ENCODE data around the gene TMEM191C.
A peak's percentile ranks its signal among the peaks of the same experiment; 100 is the strongest.
"Not testable (repeated sequence)": the region's sequence is repeated elsewhere in the genome, so short reads cannot be mapped to it uniquely, and the experiment has no call there.

The TMEM191C gene

DNA sequence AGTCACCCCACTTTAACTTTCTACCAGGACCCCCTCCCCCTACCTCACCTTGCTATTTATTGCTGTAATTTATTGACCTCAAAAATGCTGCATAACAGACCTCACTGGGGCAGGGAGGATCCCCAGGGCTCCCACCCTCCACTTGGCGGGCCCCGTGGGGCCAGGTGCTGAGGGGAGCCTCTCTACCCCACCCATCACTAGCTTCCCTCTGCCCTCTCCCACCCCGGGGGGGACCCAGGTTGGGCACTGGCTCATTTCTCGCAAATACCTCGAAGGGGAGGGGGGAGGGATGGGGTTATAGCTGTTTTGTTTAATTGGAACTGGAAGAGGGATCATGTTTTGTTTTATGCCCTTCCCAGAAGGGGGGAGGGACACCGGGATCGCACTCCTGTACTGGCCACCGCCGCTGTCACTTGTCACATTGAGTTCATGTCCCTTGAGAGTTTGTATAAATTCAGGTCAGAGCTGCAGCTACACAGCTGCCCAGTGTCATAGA, 16.3 kb upstream of the TMEM191C start:
- H3K27me3 Mint-ChIP-seq (ENCODE audit: low read depth, poor library complexity) = no peaks in the 10 kb centered on the region
- no peak for TF ChIP-seq CTCF (IDR thresholded peaks at IDR 0.05)
- peak overlapping the region; percentile 36 for H3K4me3 Mint-ChIP-seq
- H3K27ac Mint-ChIP-seq = no peak overlapping the region
- no peak for DNase-seq
- no peaks in the 10 kb centered on the region for H3K9me3 Mint-ChIP-seq
- H3K4me1 Mint-ChIP-seq = peaks cover 46% of the 10 kb centered on the region
- peaks cover 10% of the 10 kb centered on the region for H3K36me3 Mint-ChIP-seq (ENCODE audit: low read depth)

GRCh38 chr22:21451545-21452520, 15.4 kb upstream of the TMEM191C start:
- no peak for TF ChIP-seq CTCF (IDR thresholded peaks at IDR 0.05)
- Mint-ChIP-seq H3K4me3 (no peak overlapping the region), H3K27ac (peak overlapping the region; percentile 36), H3K36me3 (ENCODE audit: low read depth) (peaks cover 10% of the 10 kb centered on the region), H3K9me3 (no peaks in the 10 kb centered on the region), H3K27me3 (ENCODE audit: low read depth, poor library complexity) (no peaks in the 10 kb centered on the region), H3K4me1 (peaks cover 51% of the 10 kb centered on the region)
- no peak for DNase-seq

DNA sequence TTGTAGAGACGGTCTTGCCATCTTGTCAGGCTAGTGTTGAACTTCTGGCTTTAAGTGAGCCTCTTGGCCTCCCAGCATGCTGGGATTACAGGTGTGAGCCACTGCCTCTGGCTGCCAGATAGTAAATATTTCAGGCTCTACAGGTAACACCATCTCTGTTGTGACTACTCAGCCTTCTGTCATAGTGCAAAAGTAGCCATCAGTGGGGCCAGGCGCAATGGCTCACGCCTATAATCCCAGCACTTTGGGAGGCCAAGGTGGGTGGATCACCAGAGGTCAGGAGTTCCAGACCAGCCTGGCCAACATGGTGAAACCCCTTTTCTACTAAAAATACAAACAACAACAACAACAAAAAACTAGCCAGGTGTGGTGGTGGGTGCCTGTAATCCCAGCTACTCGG, 14.5 kb upstream of the TMEM191C start:
- not testable (repeated sequence) for H3K36me3 Mint-ChIP-seq (ENCODE audit: low read depth); H3K27me3 Mint-ChIP-seq (ENCODE audit: low read depth, poor library complexity); H3K27ac Mint-ChIP-seq; DNase-seq; H3K9me3 Mint-ChIP-seq; H3K4me3 Mint-ChIP-seq
- peaks cover 54% of the 10 kb centered on the region for H3K4me1 Mint-ChIP-seq

GRCh38 chr22:21454998-21455333, 12.2 kb upstream of the TMEM191C start:
- peak overlapping the region; percentile 39 for H3K27ac Mint-ChIP-seq

DNA sequence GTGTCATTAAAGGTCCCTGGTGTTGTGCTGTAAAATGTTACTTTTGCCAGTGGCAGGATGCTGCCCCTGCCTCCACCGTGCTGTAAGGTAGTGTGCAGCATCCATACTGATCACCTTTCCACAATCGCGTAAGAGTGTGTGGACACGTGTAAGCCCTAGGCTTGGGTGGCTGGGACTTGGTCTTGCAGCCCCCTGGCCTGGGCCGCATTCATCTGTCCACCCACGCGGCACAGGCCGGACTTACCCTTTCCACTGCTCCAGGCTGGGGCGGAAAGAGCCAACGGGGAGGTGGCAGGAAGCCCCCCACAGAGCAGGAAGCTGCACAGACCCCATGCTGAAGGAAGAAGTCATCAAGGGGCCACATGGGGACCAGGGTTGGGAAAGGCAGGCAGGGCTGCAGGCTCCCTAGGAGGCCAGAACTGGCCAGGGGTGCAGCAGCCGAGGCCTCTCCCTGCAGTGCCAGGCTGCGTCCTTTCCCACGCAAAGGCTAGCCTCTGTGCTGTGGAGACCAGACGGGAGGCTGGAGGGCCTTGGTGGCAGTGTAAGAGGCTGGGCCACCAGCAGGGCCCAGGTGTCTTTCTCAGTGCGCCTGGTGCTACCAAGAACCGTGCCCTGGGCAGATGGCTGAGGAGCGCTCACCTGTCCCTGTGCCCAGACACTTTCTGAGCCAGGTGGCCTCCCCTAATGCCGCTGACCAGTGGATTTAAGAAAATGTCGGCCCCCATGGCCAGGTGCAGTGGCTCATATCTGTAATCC, 11.7 kb upstream of the TMEM191C start:
- H3K36me3 Mint-ChIP-seq (ENCODE audit: low read depth) = no peaks in the 10 kb centered on the region
- TF ChIP-seq CTCF (IDR thresholded peaks at IDR 0.05) = no peak
- H3K27ac Mint-ChIP-seq = no peak overlapping the region
- H3K27me3 Mint-ChIP-seq (ENCODE audit: low read depth, poor library complexity) = no peaks in the 10 kb centered on the region
- H3K4me3 Mint-ChIP-seq = no peak overlapping the region
- H3K4me1 Mint-ChIP-seq = peaks cover 31% of the 10 kb centered on the region
- no peaks in the 10 kb centered on the region for H3K9me3 Mint-ChIP-seq
- no peak for DNase-seq

More at GRCh38 chr22:21454998-21455333, 12.2 kb upstream of the TMEM191C start:
- H3K4me3 Mint-ChIP-seq; H3K36me3 Mint-ChIP-seq (ENCODE audit: low read depth); H3K27me3 Mint-ChIP-seq (ENCODE audit: low read depth, poor library complexity); DNase-seq; H3K9me3 Mint-ChIP-seq: not testable (repeated sequence)
- H3K4me1 Mint-ChIP-seq = peaks cover 36% of the 10 kb centered on the region

GRCh38 chr22:21457023-21457787, 10.0 kb upstream of the TMEM191C start:
- Mint-ChIP-seq H3K4me1 (peaks cover 14% of the 10 kb centered on the region), H3K36me3 (ENCODE audit: low read depth) (no peaks in the 10 kb centered on the region), H3K9me3 (no peaks in the 10 kb centered on the region), H3K27ac (peak overlapping the region; percentile 76), H3K27me3 (ENCODE audit: low read depth, poor library complexity) (no peaks in the 10 kb centered on the region), H3K4me3 (no peak overlapping the region)
- TF ChIP-seq CTCF (IDR thresholded peaks at IDR 0.05) = no peak
- DNase-seq = no peak

DNA sequence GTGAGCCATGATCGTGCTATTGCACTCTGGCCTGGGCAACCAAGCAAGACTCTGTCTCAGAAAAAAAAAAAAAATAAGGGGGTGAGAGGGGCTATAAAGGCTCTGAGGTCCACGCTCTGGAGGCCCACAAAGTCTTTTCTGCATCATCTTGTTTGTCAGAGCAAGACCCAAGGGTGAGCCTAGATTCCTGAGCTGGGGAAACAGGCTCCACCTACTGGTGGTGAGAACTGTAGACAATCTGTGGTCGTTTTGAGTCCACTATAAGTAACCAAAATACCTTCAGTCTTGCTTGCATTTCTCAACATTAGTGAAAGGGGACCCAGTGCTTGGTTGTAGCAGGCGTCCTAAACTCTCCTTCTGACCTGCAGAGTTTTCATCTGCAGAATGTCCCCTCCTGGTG, 4.5 kb upstream of the TMEM191C start:
- H3K4me3 Mint-ChIP-seq; H3K36me3 Mint-ChIP-seq (ENCODE audit: low read depth); H3K4me1 Mint-ChIP-seq; DNase-seq; H3K27ac Mint-ChIP-seq; H3K27me3 Mint-ChIP-seq (ENCODE audit: low read depth, poor library complexity); H3K9me3 Mint-ChIP-seq: not testable (repeated sequence)

GRCh38 chr22:21468194-21469096, 1.3 kb downstream of the TMEM191C start:
- peak; percentile 90 for DNase-seq
- not testable (repeated sequence) for H3K36me3 Mint-ChIP-seq (ENCODE audit: low read depth); H3K27me3 Mint-ChIP-seq (ENCODE audit: low read depth, poor library complexity); H3K9me3 Mint-ChIP-seq; H3K4me1 Mint-ChIP-seq
- Mint-ChIP-seq H3K4me3 (peak overlapping the region; percentile 85), H3K27ac (peak overlapping the region; percentile 99)
